ENCODE measurements around the gene GCA. TPM values are rescaled to one million over a fixed set of nuclear protein-coding genes. Genes with fewer than 3 reads are reported as not detected.

The GCA gene
- total RNA-seq (2014; rRNA removed; shearing (Covaris generic)), result 3.2 and 3.5 TPM in 2 replicates
- 1.6 TPM in 2 replicates for polyA plus RNA-seq (2015; cell fraction: cytosol; rRNA removed)
- polyA plus RNA-seq (2015; cell fraction: nucleus; rRNA removed), result 0.85 and 1.0 TPM in 2 replicates

- no peak for DNase-seq (ENCODE audit: low read depth)
Observed at GRCh38 chr2:162343824-162344616, at the start of gene GCA. Gene GCA (plus strand): TSS chr2:162344132. CDS start chr2:162344249, 117 bp downstream.

- DNase-seq (ENCODE audit: low read depth), result no peak
Observed at GRCh38 chr2:162295009-162295408, 48.9 kb upstream of the GCA start.

GRCh38 chr2:162297925-162298552 is 45.9 kb upstream of the GCA start:
- peak; percentile 48 for DNase-seq (ENCODE audit: low read depth)

- no peak for DNase-seq (ENCODE audit: low read depth)
Observed at GRCh38 chr2:162298669-162299335, 45.1 kb upstream of the GCA start.

GRCh38 chr2:162300266-162300665 is 43.7 kb upstream of the GCA start:
- DNase-seq (ENCODE audit: low read depth), result no peak

GRCh38 chr2:162301151-162301804 is 42.7 kb upstream of the GCA start:
- peak; percentile 38 for DNase-seq (ENCODE audit: low read depth)

GRCh38 chr2:162301877-162302276 is 42.1 kb upstream of the GCA start:
- DNase-seq (ENCODE audit: low read depth), result no peak

- no peak for DNase-seq (ENCODE audit: low read depth)
Observed at GRCh38 chr2:162305901-162306300, 38.0 kb upstream of the GCA start.

- no peak for DNase-seq (ENCODE audit: low read depth)
Observed at GRCh38 chr2:162308747-162309503, 35.0 kb upstream of the GCA start.

GRCh38 chr2:162312853-162313252 is 31.1 kb upstream of the GCA start:
- DNase-seq (ENCODE audit: low read depth), result no peak

GRCh38 chr2:162315938-162316337 is 28.0 kb upstream of the GCA start:
- no peak for DNase-seq (ENCODE audit: low read depth)

GRCh38 chr2:162316590-162316989 is 27.3 kb upstream of the GCA start:
- DNase-seq (ENCODE audit: low read depth), result no peak

GRCh38 chr2:162317058-162317742 is 26.7 kb upstream of the GCA start:
- DNase-seq (ENCODE audit: low read depth), result no peak

- DNase-seq (ENCODE audit: low read depth), result peak; percentile 43
Observed at GRCh38 chr2:162317861-162318327, 26.0 kb upstream of the GCA start.

- DNase-seq (ENCODE audit: low read depth), result peak; percentile 85
Observed at GRCh38 chr2:162318328-162319180, 25.4 kb upstream of the GCA start, which contains the start of gene IFIH1. Gene IFIH1 (minus strand): TSS chr2:162318684. CDS start chr2:162318307, 377 bp downstream.

GRCh38 chr2:162320864-162321517 is 22.9 kb upstream of the GCA start:
- DNase-seq (ENCODE audit: low read depth), result no peak

GRCh38 chr2:162324953-162325352 is 19.0 kb upstream of the GCA start:
- no peak for DNase-seq (ENCODE audit: low read depth)

- DNase-seq (ENCODE audit: low read depth), result no peak
Observed at GRCh38 chr2:162327134-162327769, 16.7 kb upstream of the GCA start.
